ENCODE measurements around the gene VPS37C.

VPS37C gene

GRCh38 chr11:61116426-61117167 is 44.6 kb downstream of the VPS37C start:
- Histone ChIP-seq H3K4me3 (ENCODE audit: low read depth, low read length) (no peak overlapping the region), H2AFZ (ENCODE audit: low read length, unreplicated experiment) (no peak overlapping the region), H3K27ac (ENCODE audit: low read depth, low read length) (no peak overlapping the region), H3K4me1 (ENCODE audit: control insufficient read depth, insufficient read depth, low read length, unreplicated experiment) (no peaks in the 10 kb centered on the region), H3K27me3 (ENCODE audit: insufficient read depth, low read length) (peaks cover 21% of the 10 kb centered on the region), H3K36me3 (ENCODE audit: insufficient read depth, low read length) (no peaks in the 10 kb centered on the region), H3K79me2 (ENCODE audit: control insufficient read depth, insufficient read depth, low read length, unreplicated experiment) (no peaks in the 10 kb centered on the region)

- no peaks in the 10 kb centered on the region for H3K4me1 ChIP-seq (ENCODE audit: control insufficient read depth, insufficient read depth, low read length, unreplicated experiment)
- no peak overlapping the region for H3K4me3 ChIP-seq (ENCODE audit: low read depth, low read length)
- peaks cover 21% of the 10 kb centered on the region for H3K27me3 ChIP-seq (ENCODE audit: insufficient read depth, low read length)
- H3K27ac ChIP-seq (ENCODE audit: low read depth, low read length) = no peak overlapping the region
- H2AFZ ChIP-seq (ENCODE audit: low read length, unreplicated experiment) = no peak overlapping the region
- no peaks in the 10 kb centered on the region for H3K79me2 ChIP-seq (ENCODE audit: control insufficient read depth, insufficient read depth, low read length, unreplicated experiment)
- no peaks in the 10 kb centered on the region for H3K36me3 ChIP-seq (ENCODE audit: insufficient read depth, low read length)
These were observed 45.6 kb downstream of the VPS37C start for GRCh38 chr11:61115498-61116224.

GRCh38 chr11:61114913-61115312 is 46.3 kb downstream of the VPS37C start:
- Histone ChIP-seq H2AFZ (ENCODE audit: low read length, unreplicated experiment) (no peak overlapping the region), H3K36me3 (ENCODE audit: insufficient read depth, low read length) (no peaks in the 10 kb centered on the region), H3K27me3 (ENCODE audit: insufficient read depth, low read length) (peaks cover 21% of the 10 kb centered on the region), H3K27ac (ENCODE audit: low read depth, low read length) (no peak overlapping the region), H3K4me3 (ENCODE audit: low read depth, low read length) (no peak overlapping the region), H3K79me2 (ENCODE audit: control insufficient read depth, insufficient read depth, low read length, unreplicated experiment) (no peaks in the 10 kb centered on the region), H3K4me1 (ENCODE audit: control insufficient read depth, insufficient read depth, low read length, unreplicated experiment) (no peaks in the 10 kb centered on the region)

- Histone ChIP-seq H3K27me3 (ENCODE audit: insufficient read depth, low read length) (peaks cover 6% of the 10 kb centered on the region; the same call in 1 of the 2 replicates), H3K4me3 (ENCODE audit: low read depth, low read length) (no peak overlapping the region), H3K79me2 (ENCODE audit: control insufficient read depth, insufficient read depth, low read length, unreplicated experiment) (no peaks in the 10 kb centered on the region), H3K36me3 (ENCODE audit: insufficient read depth, low read length) (no peaks in the 10 kb centered on the region), H3K27ac (ENCODE audit: low read depth, low read length) (no peak overlapping the region), H2AFZ (ENCODE audit: low read length, unreplicated experiment) (no peak overlapping the region), H3K4me1 (ENCODE audit: control insufficient read depth, insufficient read depth, low read length, unreplicated experiment) (no peaks in the 10 kb centered on the region)
These were observed 48.0 kb downstream of the VPS37C start for GRCh38 chr11:61113201-61113600.

- Histone ChIP-seq H3K36me3 (ENCODE audit: insufficient read depth, low read length) (no peaks in the 10 kb centered on the region), H3K27ac (ENCODE audit: low read depth, low read length) (no peak overlapping the region), H3K4me3 (ENCODE audit: low read depth, low read length) (no peak overlapping the region), H3K79me2 (ENCODE audit: control insufficient read depth, insufficient read depth, low read length, unreplicated experiment) (no peaks in the 10 kb centered on the region), H2AFZ (ENCODE audit: low read length, unreplicated experiment) (no peak overlapping the region), H3K27me3 (ENCODE audit: insufficient read depth, low read length) (no peaks in the 10 kb centered on the region), H3K4me1 (ENCODE audit: control insufficient read depth, insufficient read depth, low read length, unreplicated experiment) (no peaks in the 10 kb centered on the region)
These were observed 48.7 kb downstream of the VPS37C start for GRCh38 chr11:61112575-61112974.

GRCh38 chr11:61111786-61112517 is 49.3 kb downstream of the VPS37C start:
- no peaks in the 10 kb centered on the region for H3K4me1 ChIP-seq (ENCODE audit: control insufficient read depth, insufficient read depth, low read length, unreplicated experiment)

GRCh38 chr11:61111050-61111435 is 50.2 kb downstream of the VPS37C start:
- no peak overlapping the region for H3K27ac ChIP-seq (ENCODE audit: low read depth, low read length)
- no peaks in the 10 kb centered on the region for H3K27me3 ChIP-seq (ENCODE audit: insufficient read depth, low read length)
- no peaks in the 10 kb centered on the region for H3K79me2 ChIP-seq (ENCODE audit: control insufficient read depth, insufficient read depth, low read length, unreplicated experiment)
- H3K36me3 ChIP-seq (ENCODE audit: insufficient read depth, low read length) = no peaks in the 10 kb centered on the region
- H3K4me1 ChIP-seq (ENCODE audit: control insufficient read depth, insufficient read depth, low read length, unreplicated experiment) = no peaks in the 10 kb centered on the region
- H3K4me3 ChIP-seq (ENCODE audit: low read depth, low read length) = no peak overlapping the region
- H2AFZ ChIP-seq (ENCODE audit: low read length, unreplicated experiment) = no peak overlapping the region

More at GRCh38 chr11:61111786-61112517, 49.3 kb downstream of the VPS37C start:
- Histone ChIP-seq H2AFZ (ENCODE audit: low read length, unreplicated experiment) (no peak overlapping the region), H3K27ac (ENCODE audit: low read depth, low read length) (no peak overlapping the region), H3K79me2 (ENCODE audit: control insufficient read depth, insufficient read depth, low read length, unreplicated experiment) (no peaks in the 10 kb centered on the region), H3K4me3 (ENCODE audit: low read depth, low read length) (no peak overlapping the region), H3K27me3 (ENCODE audit: insufficient read depth, low read length) (no peaks in the 10 kb centered on the region), H3K36me3 (ENCODE audit: insufficient read depth, low read length) (no peaks in the 10 kb centered on the region)

GRCh38 chr11:61110255-61111049 is 50.8 kb downstream of the VPS37C start:
- no peaks in the 10 kb centered on the region for H3K36me3 ChIP-seq (ENCODE audit: insufficient read depth, low read length)
- H3K27ac ChIP-seq (ENCODE audit: low read depth, low read length) = no peak overlapping the region
- no peaks in the 10 kb centered on the region for H3K79me2 ChIP-seq (ENCODE audit: control insufficient read depth, insufficient read depth, low read length, unreplicated experiment)
- H3K4me3 ChIP-seq (ENCODE audit: low read depth, low read length) = no peak overlapping the region
- H3K4me1 ChIP-seq (ENCODE audit: control insufficient read depth, insufficient read depth, low read length, unreplicated experiment) = no peaks in the 10 kb centered on the region
- no peak overlapping the region for H2AFZ ChIP-seq (ENCODE audit: low read length, unreplicated experiment)
- no peaks in the 10 kb centered on the region for H3K27me3 ChIP-seq (ENCODE audit: insufficient read depth, low read length)

GRCh38 chr11:61109671-61110070 is 51.6 kb downstream of the VPS37C start:
- H3K27ac ChIP-seq (ENCODE audit: low read depth, low read length) = no peak overlapping the region
- H3K4me1 ChIP-seq (ENCODE audit: control insufficient read depth, insufficient read depth, low read length, unreplicated experiment) = no peaks in the 10 kb centered on the region
- H3K79me2 ChIP-seq (ENCODE audit: control insufficient read depth, insufficient read depth, low read length, unreplicated experiment) = no peaks in the 10 kb centered on the region
- no peak overlapping the region for H2AFZ ChIP-seq (ENCODE audit: low read length, unreplicated experiment)
- no peak overlapping the region for H3K4me3 ChIP-seq (ENCODE audit: low read depth, low read length)
- H3K36me3 ChIP-seq (ENCODE audit: insufficient read depth, low read length) = no peaks in the 10 kb centered on the region
- H3K27me3 ChIP-seq (ENCODE audit: insufficient read depth, low read length) = no peaks in the 10 kb centered on the region

GRCh38 chr11:61108847-61109585 is 52.2 kb downstream of the VPS37C start:
- Histone ChIP-seq H3K36me3 (ENCODE audit: insufficient read depth, low read length) (no peaks in the 10 kb centered on the region), H3K4me1 (ENCODE audit: control insufficient read depth, insufficient read depth, low read length, unreplicated experiment) (no peaks in the 10 kb centered on the region), H3K27me3 (ENCODE audit: insufficient read depth, low read length) (no peaks in the 10 kb centered on the region), H3K79me2 (ENCODE audit: control insufficient read depth, insufficient read depth, low read length, unreplicated experiment) (no peaks in the 10 kb centered on the region), H3K4me3 (ENCODE audit: low read depth, low read length) (no peak overlapping the region), H3K27ac (ENCODE audit: low read depth, low read length) (no peak overlapping the region), H2AFZ (ENCODE audit: low read length, unreplicated experiment) (no peak overlapping the region)

Measured in ACC112 (cell line).